OCI-LY1 (cell line): Measurements from ENCODE around the gene CAMKK1.

Experiments used
- H2AFZ ChIP-seq: fragments of 200-600 bp; sonication (generic), shearing (Covaris generic); 2 replicates; pipeline ENCODE4 v1.6.0; 2014; ENCODE audit warnings: antibody characterized with exemption, mild to moderate bottlenecking, low read length
- H3F3A ChIP-seq: fragments of 200-600 bp; sonication (generic), shearing (Covaris generic); 2 replicates; pipeline ENCODE4 v1.6.0; 2014; ENCODE audit warnings: mild to moderate bottlenecking, antibody characterized with exemption, low read length, moderate library complexity; ENCODE audit not compliant: insufficient read depth
- H3K27ac ChIP-seq: fragments of 200-600 bp; sonication (generic); 2 replicates; pipeline ENCODE4 v1.5.1; 2014; ENCODE audit warnings: low read length, mixed run types, mild to moderate bottlenecking, low read depth; ENCODE audit not compliant: poor library complexity, severe bottlenecking
- H3K27me3 ChIP-seq: fragments of 200-600 bp; sonication (generic); 2 replicates; pipeline ENCODE4 v1.6.0; 2014; ENCODE audit warnings: antibody characterized with exemption, mild to moderate bottlenecking, low read length, moderate library complexity; ENCODE audit not compliant: insufficient read depth
- H3K36me3 ChIP-seq: fragments of 200-600 bp; sonication (generic); 2 replicates; pipeline ENCODE4 v1.6.1; 2014; ENCODE audit warnings: mild to moderate bottlenecking, antibody characterized with exemption, low read length, moderate library complexity, mixed read lengths; ENCODE audit not compliant: insufficient read depth
- H3K4me1 ChIP-seq: fragments of 200-600 bp; sonication (generic); 2 replicates; pipeline ENCODE4 v1.5.1; 2014; ENCODE audit warnings: mild to moderate bottlenecking, low read length, moderate library complexity; ENCODE audit not compliant: insufficient read depth, severe bottlenecking
- H3K4me2 ChIP-seq: fragments of 200-600 bp; sonication (generic), shearing (Covaris generic); 2 replicates; pipeline ENCODE4 v1.6.1; 2014; ENCODE audit warnings: low read length
- H3K4me3 ChIP-seq: fragments of 200-600 bp; sonication (generic); 2 replicates; pipeline ENCODE4 v1.5.1; 2014; ENCODE audit warnings: low read length, low read depth, mild to moderate bottlenecking, mixed read lengths; ENCODE audit not compliant: poor library complexity, severe bottlenecking
- H3K79me2 ChIP-seq: fragments of 200-600 bp; shearing (Covaris generic); 2 replicates; pipeline ENCODE4 v1.6.1; 2016; ENCODE audit warnings: mixed run types, low read length, mixed read lengths; ENCODE audit not compliant: insufficient read depth
- H3K9ac ChIP-seq: fragments of 200-600 bp; sonication (generic), shearing (Covaris generic); 2 replicates; pipeline ENCODE4 v1.6.1; 2014; ENCODE audit warnings: mild to moderate bottlenecking, low read length, mixed read lengths
- H3K9me2 ChIP-seq: fragments of 200-600 bp; sonication (generic), shearing (Covaris generic); 2 replicates; pipeline ENCODE4 v1.6.1; 2014; ENCODE audit warnings: low read depth, mild to moderate bottlenecking, low read length, mixed read lengths
- H3K9me3 ChIP-seq: fragments of 200-600 bp; shearing (Covaris generic); 2 replicates; pipeline ENCODE4 v1.6.1; 2014; ENCODE audit warnings: low read length, mixed read lengths
- H4K20me1 ChIP-seq: fragments of 200-600 bp; sonication (generic), shearing (Covaris generic); 2 replicates; pipeline ENCODE4 v1.6.0; 2016; ENCODE audit warnings: mild to moderate bottlenecking, low read length; ENCODE audit not compliant: insufficient read depth
- CTCF ChIP-seq: fragments of 200-600 bp; sonication (generic), shearing (Covaris generic); IDR thresholded peaks from 2 replicates; pipeline ENCODE4 v1.5.1; 2017; ENCODE audit warnings: mild to moderate bottlenecking, antibody characterized with exemption, low read length, moderate library complexity, mixed read lengths
- EZH2 ChIP-seq: fragments of 200-600 bp; sonication (generic), shearing (Covaris generic); IDR thresholded peaks from 2 replicates; pipeline ENCODE4 v1.8.0; 2017; ENCODE audit warnings: borderline replicate concordance, mixed run types, mild to moderate bottlenecking, antibody characterized with exemption, low read length, moderate library complexity, mixed read lengths

Gene CAMKK1

GRCh38 chr17:3894911-3895343, 2.1 kb upstream of the CAMKK1 start:
- Histone ChIP-seq H3K79me2 (no peaks in the 10 kb centered on the region), H3K9me2 (no peaks in the 10 kb centered on the region), H3K27me3 (peaks cover 8% of the 10 kb centered on the region; the same call in 1 of the 2 replicates), H3K9ac (no peak overlapping the region), H3K4me1 (peaks cover 22% of the 10 kb centered on the region), H3K4me2 (no peak overlapping the region), H3K9me3 (no peaks in the 10 kb centered on the region), H2AFZ (no peak overlapping the region), H4K20me1 (no peaks in the 10 kb centered on the region), H3F3A (no peaks in the 10 kb centered on the region), H3K36me3 (no peaks in the 10 kb centered on the region), H3K27ac (no peak overlapping the region), H3K4me3 (no peak overlapping the region)
- TF ChIP-seq CTCF, result no peak
- no peak for TF ChIP-seq EZH2

GRCh38 chr17:3894188-3894587, 1.3 kb upstream of the CAMKK1 start:
- Histone ChIP-seq H3K27ac (no peak overlapping the region), H3K4me3 (no peak overlapping the region), H3K9me3 (no peaks in the 10 kb centered on the region), H3K79me2 (no peaks in the 10 kb centered on the region), H3F3A (no peaks in the 10 kb centered on the region), H2AFZ (no peak overlapping the region), H3K9ac (no peak overlapping the region), H3K4me1 (peaks cover 22% of the 10 kb centered on the region), H3K36me3 (no peaks in the 10 kb centered on the region), H3K9me2 (no peaks in the 10 kb centered on the region), H4K20me1 (no peaks in the 10 kb centered on the region), H3K27me3 (peaks cover 8% of the 10 kb centered on the region; the same call in 1 of the 2 replicates), H3K4me2 (no peak overlapping the region; the same call in 1 of the 2 replicates)
- TF ChIP-seq CTCF (no peak), EZH2 (no peak)

GRCh38 chr17:3893720-3894116, 865 bp upstream of the CAMKK1 start:
- Histone ChIP-seq H2AFZ (no peak overlapping the region), H3K9me2 (no peaks in the 10 kb centered on the region), H3F3A (no peaks in the 10 kb centered on the region), H3K4me3 (peak overlapping the region; percentile 70), H3K9me3 (no peaks in the 10 kb centered on the region), H3K4me1 (peaks cover 22% of the 10 kb centered on the region), H3K27ac (no peak overlapping the region), H3K4me2 (peak overlapping the region; percentile 72), H3K79me2 (no peaks in the 10 kb centered on the region), H3K9ac (peak overlapping the region; percentile 72), H4K20me1 (no peaks in the 10 kb centered on the region), H3K36me3 (no peaks in the 10 kb centered on the region), H3K27me3 (peaks cover 8% of the 10 kb centered on the region; the same call in 1 of the 2 replicates)
- TF ChIP-seq CTCF, result no peak
- TF ChIP-seq EZH2, result no peak
